ENCODE results near the gene OR51L1.
"Not testable (repeated sequence)": the region's sequence is repeated elsewhere in the genome, so short reads cannot be mapped to it uniquely, and the experiment has no call there.

Gene OR51L1, protein sequence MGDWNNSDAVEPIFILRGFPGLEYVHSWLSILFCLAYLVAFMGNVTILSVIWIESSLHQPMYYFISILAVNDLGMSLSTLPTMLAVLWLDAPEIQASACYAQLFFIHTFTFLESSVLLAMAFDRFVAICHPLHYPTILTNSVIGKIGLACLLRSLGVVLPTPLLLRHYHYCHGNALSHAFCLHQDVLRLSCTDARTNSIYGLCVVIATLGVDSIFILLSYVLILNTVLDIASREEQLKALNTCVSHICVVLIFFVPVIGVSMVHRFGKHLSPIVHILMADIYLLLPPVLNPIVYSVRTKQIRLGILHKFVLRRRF

GRCh38 chr11:4994551-4994950, at the start of gene OR51L1:
Gene OR51L1 (plus strand): TSS chr11:4994851. CDS start chr11:4998983, 4,132 bp downstream.
- DNase-seq = no peak

- DNase-seq = no peak
Measured at GRCh38 chr11:4947505-4947904, 47.1 kb upstream of the OR51L1 start, which contains the start of gene OR51A4. Gene OR51A4 (minus strand): TSS chr11:4947605. CDS start chr11:4947100, 505 bp downstream.

- not testable (repeated sequence) for DNase-seq
Measured at GRCh38 chr11:4955613-4956012, 39.0 kb upstream of the OR51L1 start, which contains the start of gene OR51A2. Gene OR51A2 (minus strand): TSS chr11:4955713. CDS start chr11:4955713, 0 bp downstream.

GRCh38 chr11:4957396-4957795, 37.3 kb upstream of the OR51L1 start:
- DNase-seq = no peak

DNA sequence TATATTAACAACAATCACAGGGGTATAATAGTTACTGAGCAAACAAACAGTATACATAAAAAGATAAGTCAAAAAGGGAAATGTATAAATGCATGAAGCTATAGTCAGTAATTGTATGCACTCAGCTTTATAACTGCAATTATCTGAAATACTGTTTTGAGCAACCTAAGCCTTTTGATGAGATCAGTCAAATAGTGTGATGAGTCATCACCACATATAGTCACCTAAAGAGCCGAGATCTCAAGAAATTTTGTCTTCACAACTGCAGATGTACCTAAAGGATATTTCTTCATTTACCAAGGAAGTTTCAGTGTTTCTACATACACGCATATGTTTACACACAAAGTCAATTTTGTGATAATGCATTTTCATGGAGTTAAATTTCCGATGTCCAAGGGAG, 33.8 kb upstream of the OR51L1 start:
- no peak for DNase-seq

GRCh38 chr11:4962816-4963215, 31.8 kb upstream of the OR51L1 start:
- no peak for DNase-seq

DNA sequence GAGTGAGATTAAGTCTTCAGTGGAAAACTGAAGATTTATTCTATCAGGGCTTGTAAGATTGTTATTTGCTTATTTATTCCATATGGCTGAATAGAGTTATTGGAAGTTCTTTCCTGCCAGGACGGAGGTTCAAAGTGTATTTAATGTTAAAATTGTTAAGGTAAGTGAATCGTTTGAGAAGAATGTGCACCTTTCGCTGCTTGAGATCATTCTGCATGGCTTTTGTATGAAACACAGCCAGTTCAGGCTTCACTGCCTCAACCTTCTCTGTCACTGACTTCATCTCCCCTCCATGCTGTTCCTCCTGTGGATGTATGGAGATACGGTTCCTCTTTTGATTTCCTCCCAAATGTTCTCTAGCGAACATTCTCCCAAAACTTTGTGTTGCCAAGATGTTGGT, 19.2 kb upstream of the OR51L1 start:
- DNase-seq = no peak

GRCh38 chr11:4979036-4979435, 15.6 kb upstream of the OR51L1 start:
- DNase-seq = no peak

DNA sequence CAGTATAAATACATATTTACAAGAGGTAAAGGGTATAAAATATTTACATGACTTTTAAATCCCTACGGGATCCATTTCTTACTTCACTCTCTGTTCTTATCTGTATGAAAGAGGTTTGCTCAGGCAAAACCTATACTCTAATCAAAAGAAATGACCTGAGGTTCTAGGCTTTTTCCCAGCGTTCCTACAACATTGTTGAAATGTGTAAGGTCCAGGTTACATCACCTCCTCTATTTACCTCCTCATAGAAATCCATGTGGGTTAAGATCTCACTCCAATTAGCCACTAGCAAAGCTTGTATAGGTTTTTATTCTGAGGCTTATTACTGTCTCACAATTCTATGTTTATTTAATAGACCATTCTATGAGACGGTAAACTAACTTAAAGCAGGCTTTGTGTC, 12.0 kb upstream of the OR51L1 start:
- no peak for DNase-seq

DNA sequence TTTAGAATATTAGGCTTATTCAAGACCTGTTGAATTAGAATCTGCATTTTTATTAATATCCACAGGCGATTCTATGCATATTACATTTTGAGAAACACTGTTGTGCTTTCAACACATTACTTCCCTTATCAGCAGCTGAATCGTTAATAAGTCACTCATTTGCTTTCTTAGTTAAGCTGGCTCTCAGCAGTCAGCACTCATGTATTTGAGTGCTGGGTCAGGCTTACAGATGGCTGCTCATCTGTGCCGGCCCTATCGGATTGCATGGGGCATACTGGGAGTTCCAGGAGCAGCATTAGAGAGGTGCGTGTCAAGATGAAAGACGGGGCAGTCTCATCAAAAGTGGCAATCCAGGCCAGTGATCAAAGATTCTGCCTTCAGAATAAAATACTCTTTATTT, 10.8 kb upstream of the OR51L1 start:
- no peak for DNase-seq

GRCh38 chr11:4991060-4991459, 3.6 kb upstream of the OR51L1 start:
- DNase-seq = no peak

GRCh38 chr11:5004424-5005274, 10.0 kb downstream of the OR51L1 start:
- DNase-seq = peak; percentile 42

GRCh38 chr11:5007561-5007960, 12.9 kb downstream of the OR51L1 start:
- DNase-seq = no peak

GRCh38 chr11:5011254-5011653, 16.6 kb downstream of the OR51L1 start:
- no peak for DNase-seq

DNA sequence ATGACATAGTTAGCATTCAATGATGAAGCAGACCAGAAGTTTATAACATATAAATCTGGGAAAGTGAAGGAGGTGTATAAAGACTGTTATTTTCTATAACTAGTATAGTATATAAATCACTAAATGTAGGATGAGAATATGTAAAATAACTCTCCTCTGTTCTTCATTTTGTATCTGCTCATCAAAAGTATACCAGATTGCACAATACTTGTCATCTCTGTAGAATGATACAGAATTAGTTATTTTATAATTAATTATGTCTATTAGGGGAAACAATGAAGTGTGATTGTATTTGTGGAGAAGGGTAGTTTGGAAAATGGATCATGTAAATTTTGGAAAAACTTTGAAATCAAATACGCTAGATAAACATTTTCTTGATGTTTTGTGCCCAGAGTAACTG, 18.4 kb downstream of the OR51L1 start:
- no peak for DNase-seq

GRCh38 chr11:5021996-5022395, 27.3 kb downstream of the OR51L1 start:
- no peak for DNase-seq

GRCh38 chr11:5036669-5037068, 42.0 kb downstream of the OR51L1 start:
- no peak for DNase-seq

- no peak for DNase-seq
Measured at GRCh38 chr11:5037926-5038325, 43.3 kb downstream of the OR51L1 start.

GRCh38 chr11:5038341-5038740, 43.7 kb downstream of the OR51L1 start:
- DNase-seq = no peak

GRCh38 chr11:5040876-5041275, 46.2 kb downstream of the OR51L1 start:
- no peak for DNase-seq

- DNase-seq = peak; percentile 9
Measured at GRCh38 chr11:5042091-5042490, 47.4 kb downstream of the OR51L1 start.

DNA sequence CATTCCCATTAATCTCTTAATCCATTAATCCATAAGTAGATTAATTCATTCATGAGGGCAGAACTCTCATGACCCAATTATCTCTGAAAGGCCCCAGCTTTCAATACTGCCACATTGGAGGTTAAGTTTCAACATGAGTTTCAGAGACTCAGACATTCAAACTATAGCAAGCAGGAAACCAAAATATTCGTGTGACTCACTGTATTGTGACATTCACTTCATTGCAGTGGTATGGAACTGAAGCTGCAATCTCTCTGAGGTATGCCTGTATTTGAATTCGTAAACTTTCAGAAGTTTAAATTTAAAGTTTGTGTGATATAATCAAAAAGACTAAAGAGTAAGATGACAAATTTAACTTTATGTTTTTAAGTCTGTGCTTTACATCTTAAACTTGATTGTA, 48.7 kb downstream of the OR51L1 start:
- DNase-seq = peak; percentile 62

DNA sequence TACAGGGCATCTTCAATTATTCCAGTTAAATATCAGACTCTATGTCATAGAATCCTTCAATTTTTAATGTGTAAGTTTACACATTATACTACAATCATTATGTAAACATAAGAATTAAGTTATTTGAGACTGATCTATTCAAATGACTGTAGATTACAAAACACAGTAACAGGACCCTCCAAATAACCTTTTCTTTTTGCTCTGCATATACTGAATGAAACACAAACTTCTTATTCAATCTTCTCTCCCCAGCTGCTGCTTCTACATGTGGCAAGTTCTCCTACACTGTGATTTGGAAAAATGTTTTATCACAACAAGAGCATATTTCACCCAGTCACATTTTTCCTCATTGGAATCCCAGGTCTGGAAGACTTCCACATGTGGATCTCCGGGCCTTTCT, 51.6 kb downstream of the OR51L1 start, which contains the start of gene OR52J3:
TSS of gene OR52J3 (plus strand) at position 301 of the 400 bp plus-strand sequence. CDS start at position 301, 0 bp downstream.
- DNase-seq = no peak

Data from fibroblast of skin of right quadriceps (primary cell).